Measurements from ENCODE around the gene ETV3L. TPM values are rescaled to one million over a fixed set of nuclear protein-coding genes. Genes with fewer than 3 reads are reported as not detected.

The ETV3L gene
- polyA plus RNA-seq, 1 experiment: 0.07 TPM

GRCh38 chr1:157084720-157085119, 14.9 kb downstream of the ETV3L start:
- ChIA-PET CTCF (interaction anchor here (0.7 to 8.1 kb wide), 3 partner anchors 10 to 67 kb away, joined by 4 to 406 read pairs (median 7); no protein-coding TSS in a partner anchor), POLR2A (no interaction called here)
- no peak for TF ChIP-seq CTCF (IDR thresholded peaks at IDR 0.05; ENCODE audit: low read depth, low read length)
- no peak for DNase-seq (ENCODE audit: low read depth, low spot score)
- H3K4me3 ChIP-seq (ENCODE audit: low read depth, low read length): no peak overlapping the region
- no peak overlapping the region for H3K27ac ChIP-seq (ENCODE audit: low read depth, low read length)
- H3K27me3 ChIP-seq (ENCODE audit: control insufficient read depth, insufficient read depth, low read length): peaks cover 10% of the 10 kb centered on the region
- no peaks in the 10 kb centered on the region for H3K9me3 ChIP-seq (ENCODE audit: control insufficient read depth, insufficient read depth, low read length)

- ChIA-PET CTCF (interaction anchor here (0.8 to 2.4 kb wide), 3 partner anchors 9 to 114 kb away, joined by 3 to 19 read pairs (median 3); no protein-coding TSS in a partner anchor), POLR2A (no interaction called here)
Measured at GRCh38 chr1:157081707-157082106, 17.9 kb downstream of the ETV3L start.

GRCh38 chr1:157080714-157081113, 18.9 kb downstream of the ETV3L start:
- DNase-seq (ENCODE audit: low read depth, low spot score): no peak
- Histone ChIP-seq H3K27me3 (ENCODE audit: control insufficient read depth, insufficient read depth, low read length) (peaks cover 15% of the 10 kb centered on the region), H3K4me3 (ENCODE audit: low read depth, low read length) (no peak overlapping the region), H3K9me3 (ENCODE audit: control insufficient read depth, insufficient read depth, low read length) (no peaks in the 10 kb centered on the region), H3K27ac (ENCODE audit: low read depth, low read length) (no peak overlapping the region)
- ChIA-PET CTCF (interaction anchor here (0.8 to 2.4 kb wide), 2 partner anchors 10 to 75 kb away, joined by 3 to 19 read pairs; no protein-coding TSS in a partner anchor), POLR2A (no interaction called here)
- TF ChIP-seq CTCF (IDR thresholded peaks at IDR 0.05; ENCODE audit: low read depth, low read length): no peak

More at GRCh38 chr1:157081707-157082106, 17.9 kb downstream of the ETV3L start:
- Histone ChIP-seq H3K27me3 (ENCODE audit: control insufficient read depth, insufficient read depth, low read length) (peaks cover 10% of the 10 kb centered on the region), H3K27ac (ENCODE audit: low read depth, low read length) (no peak overlapping the region), H3K9me3 (ENCODE audit: control insufficient read depth, insufficient read depth, low read length) (no peaks in the 10 kb centered on the region), H3K4me3 (ENCODE audit: low read depth, low read length) (no peak overlapping the region)
- TF ChIP-seq CTCF (IDR thresholded peaks at IDR 0.05; ENCODE audit: low read depth, low read length): no peak
- no peak for DNase-seq (ENCODE audit: low read depth, low spot score)

GRCh38 chr1:157077394-157077793, 22.2 kb downstream of the ETV3L start:
- peaks cover 11% of the 10 kb centered on the region for H3K27me3 ChIP-seq (ENCODE audit: control insufficient read depth, insufficient read depth, low read length)
- CTCF ChIA-PET: interaction anchor here (0.7 kb wide), 1 partner anchor 13 kb away, joined by 3 read pairs; no protein-coding TSS in a partner anchor
- H3K4me3 ChIP-seq (ENCODE audit: low read depth, low read length): no peak overlapping the region
- no peak for DNase-seq (ENCODE audit: low read depth, low spot score)
- no peaks in the 10 kb centered on the region for H3K9me3 ChIP-seq (ENCODE audit: control insufficient read depth, insufficient read depth, low read length)
- TF ChIP-seq CTCF (IDR thresholded peaks at IDR 0.05; ENCODE audit: low read depth, low read length): no peak
- POLR2A ChIA-PET: no interaction called here
- H3K27ac ChIP-seq (ENCODE audit: low read depth, low read length): no peak overlapping the region

- peaks cover 15% of the 10 kb centered on the region for H3K27me3 ChIP-seq (ENCODE audit: control insufficient read depth, insufficient read depth, low read length)
- POLR2A ChIA-PET: no interaction called here
- peak; percentile 71 for TF ChIP-seq CTCF (IDR thresholded peaks at IDR 0.05; ENCODE audit: low read depth, low read length)
- peak; percentile 32 for DNase-seq (ENCODE audit: low read depth, low spot score)
- H3K9me3 ChIP-seq (ENCODE audit: control insufficient read depth, insufficient read depth, low read length): no peaks in the 10 kb centered on the region
- CTCF ChIA-PET: interaction anchor here (0.6 to 3.5 kb wide), 27 partner anchors 10 to 348 kb away, joined by 3 to 31 read pairs (median 6); partner anchors contain the start of gene NTRK1
- H3K4me3 ChIP-seq (ENCODE audit: low read depth, low read length): no peak overlapping the region
- H3K27ac ChIP-seq (ENCODE audit: low read depth, low read length): no peak overlapping the region
Measured at GRCh38 chr1:157073944-157074685, 25.5 kb downstream of the ETV3L start.
